ENCODE measurements around the gene GOLGA8A. TPM values are rescaled to one million over a fixed set of nuclear protein-coding genes. Genes with fewer than 3 reads are reported as not detected.

The GOLGA8A gene, protein sequence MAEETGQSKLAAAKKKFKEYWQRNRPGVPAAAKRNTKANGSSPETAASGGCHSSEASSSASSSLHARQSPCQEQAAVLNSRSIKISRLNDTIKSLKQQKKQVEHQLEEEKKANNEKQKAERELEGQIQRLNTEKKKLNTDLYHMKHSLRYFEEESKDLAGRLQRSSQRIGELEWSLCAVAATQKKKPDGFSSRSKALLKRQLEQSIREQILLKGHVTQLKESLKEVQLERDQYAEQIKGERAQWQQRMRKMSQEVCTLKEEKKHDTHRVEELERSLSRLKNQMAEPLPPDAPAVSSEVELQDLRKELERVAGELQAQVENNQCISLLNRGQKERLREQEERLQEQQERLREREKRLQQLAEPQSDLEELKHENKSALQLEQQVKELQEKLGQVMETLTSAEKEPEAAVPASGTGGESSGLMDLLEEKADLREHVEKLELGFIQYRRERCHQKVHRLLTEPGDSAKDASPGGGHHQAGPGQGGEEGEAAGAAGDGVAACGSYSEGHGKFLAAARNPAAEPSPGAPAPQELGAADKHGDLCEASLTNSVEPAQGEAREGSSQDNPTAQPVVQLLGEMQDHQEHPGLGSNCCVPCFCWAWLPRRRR
- 12.2 and 12.7 TPM in 2 replicates for total RNA-seq

GRCh38 chr15:34437687-34438086, at the start of gene GOLGA8A:
Gene GOLGA8A, minus strand, starts transcription at chr15:34437808. Its CDS starts 48,117 bp downstream, at chr15:34389691.

Other genes starting within 250 kb of the GOLGA8A start
- 28.7 and 33.4 TPM in 2 replicates for gene KATNBL1, start 227.7 kb downstream of the GOLGA8A start, total RNA-seq
- 195 and 249 TPM in 2 replicates for gene EMC4, start 212.8 kb downstream of the GOLGA8A start, total RNA-seq
- 38.2 and 61.4 TPM in 2 replicates for gene SLC12A6, start 100.0 kb downstream of the GOLGA8A start, total RNA-seq
- 247 and 255 TPM in 2 replicates for gene NOP10, start 94.7 kb downstream of the GOLGA8A start, total RNA-seq
- gene NUTM1, start 94.5 kb downstream of the GOLGA8A start, total RNA-seq, result not detected in 2 replicates
- 12.9 and 15.4 TPM in 2 replicates for gene LPCAT4, start 70.6 kb downstream of the GOLGA8A start, total RNA-seq
- gene GOLGA8B, start 145.8 kb upstream of the GOLGA8A start, total RNA-seq, result 13.4 and 13.9 TPM in 2 replicates

All from aortic smooth muscle cell (primary cell).